GM19467 (cell line): ENCODE data around the gene RAB7B.

Experiments
- ATAC-seq: cut with Tn5 transposase; IDR thresholded peaks from one replicate; pipeline ENCODE4 v1.9.1; 2021; ENCODE audit warnings: mild to moderate bottlenecking, moderate library complexity; ENCODE audit not compliant: unreplicated experiment

Gene RAB7B

GRCh38 chr1:205975387-205975998 lies 27.7 kb downstream of the RAB7B start:
- no peak for ATAC-seq

- ATAC-seq: no peak
These were observed 28.5 kb downstream of the RAB7B start for GRCh38 chr1:205974712-205975111.

GRCh38 chr1:205973377-205974232 lies 29.6 kb downstream of the RAB7B start:
- ATAC-seq: no peak

- no peak for ATAC-seq
These were observed 30.6 kb downstream of the RAB7B start for GRCh38 chr1:205972491-205973168.

GRCh38 chr1:205972081-205972480 lies 31.1 kb downstream of the RAB7B start:
- ATAC-seq: no peak

- ATAC-seq: no peak
These were observed 32.1 kb downstream of the RAB7B start for GRCh38 chr1:205971082-205971481.

- no peak for ATAC-seq
These were observed 32.7 kb downstream of the RAB7B start for GRCh38 chr1:205970486-205970885.

- ATAC-seq: no peak
These were observed 34.0 kb downstream of the RAB7B start for GRCh38 chr1:205969229-205969628.

- ATAC-seq: no peak
These were observed 35.5 kb downstream of the RAB7B start for GRCh38 chr1:205967554-205968335.

GRCh38 chr1:205965036-205965884 lies 37.9 kb downstream of the RAB7B start:
- no peak for ATAC-seq

GRCh38 chr1:205963352-205964155 lies 39.6 kb downstream of the RAB7B start:
- ATAC-seq: no peak

- ATAC-seq: no peak
These were observed 40.4 kb downstream of the RAB7B start for GRCh38 chr1:205962821-205963221.

GRCh38 chr1:205961991-205962820 lies 41.0 kb downstream of the RAB7B start:
- no peak for ATAC-seq

- ATAC-seq: no peak
These were observed 41.8 kb downstream of the RAB7B start for GRCh38 chr1:205961405-205961804.

GRCh38 chr1:205959789-205960188 lies 43.4 kb downstream of the RAB7B start:
- ATAC-seq: no peak

- ATAC-seq: no peak
These were observed 47.7 kb downstream of the RAB7B start for GRCh38 chr1:205955499-205955898.

- no peak for ATAC-seq
These were observed 48.3 kb downstream of the RAB7B start for GRCh38 chr1:205954819-205955404.

GRCh38 chr1:205951746-205952145 lies 51.4 kb downstream of the RAB7B start:
- no peak for ATAC-seq
